GM12878 (cell line): ENCODE data around the gene HTR3E. TPM values are rescaled to one million over a fixed set of nuclear protein-coding genes. Genes with fewer than 3 reads are reported as not detected.

ENCODE experiments used
- ATAC-seq: fragments of 200-7000 bp; cut with Tn5 transposase; 3 replicates; pipeline ENCODE4 v1.9.1; 2020; ENCODE audit warnings: mild to moderate bottlenecking, moderate library complexity
- BruUV-seq: library from RNA; stranded (reverse); fragments of 400-500 nt; replicated peaks from 2 replicates; lab custom pipeline; 2021; lab: Mats Ljungman, UMichigan
- CTCF ChIA-PET: fragments of 300-600 bp; sonication (Branson Sonifier 250); formaldehyde crosslinking; extraction: SDS; loops from one replicate; lab custom pipeline; 2021; ENCODE audit warnings: inconsistent platforms; lab: Yijun Ruan, JAX
- POLR2A ChIA-PET: fragments of 350-600 bp; formaldehyde crosslinking; extraction: SDS; loops from one replicate; lab custom pipeline; 2021; ENCODE audit warnings: inconsistent platforms; lab: Charles Lee
- RAD21 ChIA-PET: fragments of 300-600 bp; sonication (Branson Sonifier 250); formaldehyde crosslinking; loops from one replicate; lab custom pipeline; 2023; ENCODE audit warnings: antibody characterized with exemption; ENCODE audit not compliant: unreplicated experiment; lab: Charles Lee
- SMC1A ChIA-PET: fragments of 300-600 bp; sonication (Branson Sonifier 250); formaldehyde crosslinking; loops from one replicate; lab custom pipeline; 2023; ENCODE audit not compliant: unreplicated experiment, uncharacterized antibody; lab: Charles Lee
- DNase-seq: peaks from one replicate; pipeline ENCODE4 v3.0.0-alpha.2; 2011; ENCODE audit warnings: low read depth, low spot score
- FAIRE-seq: peaks from 3 replicates; lab custom pipeline; 2011; peaks lifted over from hg19 to GRCh38; lab: Jason Lieb, UNC
- H2AFZ ChIP-seq: 2 replicates; pipeline ENCODE4 v1.6.0; 2011; ENCODE audit warnings: low read depth, low read length, control low read depth; ENCODE audit not compliant: control insufficient read depth
- H3K27ac ChIP-seq: 2 replicates; pipeline ENCODE4 v1.5.1; 2011; ENCODE audit warnings: control low read depth; ENCODE audit not compliant: control insufficient read depth, insufficient read depth
- H3K27me3 ChIP-seq, 2 experiments: replicated peaks in 1 of 2; 2 replicates each; pipeline versions ENCODE4 v1.6.0 to v1.6.1; 2011; ENCODE audit warnings: low read length in 1 of 2; ENCODE audit not compliant: control insufficient read depth in 2 of 2, insufficient read depth in 2 of 2
- H3K36me3 ChIP-seq, 2 experiments: 2 replicates each; pipeline ENCODE4 v1.5.1; 2011; ENCODE audit warnings: low read length in 1 of 2; ENCODE audit not compliant: control insufficient read depth in 2 of 2, insufficient read depth in 2 of 2
- H3K4me1 ChIP-seq: 2 replicates; pipeline ENCODE4 v1.6.1; 2011; ENCODE audit warnings: mild to moderate bottlenecking, low read length, moderate library complexity, mixed read lengths; ENCODE audit not compliant: control insufficient read depth, insufficient read depth
- H3K4me2 ChIP-seq: 2 replicates; pipeline ENCODE4 v1.6.0; 2011; ENCODE audit warnings: control low read depth; ENCODE audit not compliant: control insufficient read depth, insufficient read depth
- H3K4me3 ChIP-seq: fragments of 200-600 bp; sonication (generic); 2 replicates; pipeline ENCODE4 v1.5.1; 2016
- H3K79me2 ChIP-seq: 2 replicates; pipeline ENCODE4 v1.6.0; 2011; ENCODE audit warnings: low read length; ENCODE audit not compliant: control insufficient read depth, insufficient read depth
- H3K9ac ChIP-seq: 2 replicates; pipeline ENCODE4 v1.8.0; 2011; ENCODE audit warnings: low read length, control low read depth, mixed read lengths; ENCODE audit not compliant: control insufficient read depth, insufficient read depth
- H3K9me3 ChIP-seq: replicated peaks from 3 replicates; pipeline ENCODE4 v1.5.1; 2011; ENCODE audit warnings: mild to moderate bottlenecking, low read length; ENCODE audit not compliant: control insufficient read depth, insufficient read depth
- H4K20me1 ChIP-seq: 2 replicates; pipeline ENCODE4 v1.6.0; 2011; ENCODE audit not compliant: control insufficient read depth, insufficient read depth
- CBFB ChIP-seq: IDR thresholded peaks from 2 replicates; pipeline ENCODE4 v1.6.1; 2016; ENCODE audit warnings: antibody characterized with exemption, low read depth
- FOS ChIP-seq: IDR thresholded peaks from 3 replicates; pipeline ENCODE4 v1.6.1; 2011; ENCODE audit warnings: borderline replicate concordance; ENCODE audit not compliant: insufficient read length; ENCODE audit errors: extremely low read depth
- FOXM1 ChIP-seq: IDR thresholded peaks from 2 replicates; pipeline ENCODE4 v1.6.1; 2012; ENCODE audit warnings: low read depth, mild to moderate bottlenecking, inconsistent platforms, low read length, moderate library complexity
- IKZF2 ChIP-seq, 2 experiments: fragments of 450-650 bp; IDR thresholded peaks; 2 replicates each; pipeline ENCODE4 v1.6.1; 2017; ENCODE audit warnings: mild to moderate bottlenecking in 2 of 2, moderate library complexity in 2 of 2
- MEF2B ChIP-seq: fragments of 450-650 bp; IDR thresholded peaks from 2 replicates; pipeline ENCODE4 v1.6.1; 2018; ENCODE audit warnings: mild to moderate bottlenecking, moderate library complexity; ENCODE audit not compliant: partially characterized antibody, poor library complexity, severe bottlenecking
- MYC ChIP-seq: IDR thresholded peaks from 2 replicates; pipeline ENCODE4 v1.6.1; 2011; ENCODE audit warnings: mild to moderate bottlenecking, low read length, moderate library complexity, inconsistent platforms; ENCODE audit not compliant: insufficient read depth, insufficient replicate concordance, insufficient read length, severe bottlenecking
- NRF1 ChIP-seq: conservative IDR thresholded peaks from 2 replicates; pipeline ENCODE4 v1.6.1; 2011; ENCODE audit warnings: mild to moderate bottlenecking, low read depth, low read length, improper control_type of control experiment
- POLR2AphosphoS2 ChIP-seq: IDR thresholded peaks from 2 replicates; pipeline ENCODE4 v1.6.1; 2011; ENCODE audit warnings: low read depth, mild to moderate bottlenecking, low read length, improper control_type of control experiment, moderate library complexity
- ZNF592 ChIP-seq: fragments of 450-650 bp; IDR thresholded peaks from 2 replicates; pipeline ENCODE4 v1.6.1; 2017; ENCODE audit warnings: mild to moderate bottlenecking, moderate library complexity
- WGBS: methylation state at CpG from one replicate; pipeline ENCODE4 v1.1.6; 2016; ENCODE audit warnings: low lambda C conversion rate; ENCODE audit not compliant: insufficient replicate concordance, insufficient coverage; ENCODE audit errors: missing lambda C conversion rate; 5-methylcytosine and 5-hydroxymethylcytosine counted together
- in situ Hi-C: fragments of 300-500 bp; cut with MboI; formaldehyde crosslinking; loops from 9 replicates; pipeline ENCODE4 v1.14.3; 2018; ENCODE audit warnings: mixed read lengths
- intact Hi-C: fragments of 100-400 bp; cut with micrococcal nuclease; formaldehyde crosslinking; loops from one replicate; pipeline ENCODE4 v1.14.2; 2022; ENCODE audit not compliant: unreplicated experiment
- polyA plus RNA-seq, 11 experiments: library from polyadenylated mRNA; depleted of rRNA in 4 of 11; unstranded in 6 of 11; stranded (reverse) in 5 of 11; fragments of >200 nt; fragmentation: Nextera tagmentation in 4 of 11; fragmentation: Illumina TruSeq in 1 of 11; extraction: Ambion mirVana in 4 of 11; extraction: Trizol in 1 of 11; gene quantifications; 1 replicate in 1 of 11; 2 replicates in 10 of 11; pipeline versions ENCODE4 v1.2.1 to v1.2.3, GENCODE V29; 2011 to 2016; ENCODE audit warnings: inconsistent platforms in 2 of 11, missing spikeins in 2 of 11, low read depth in 1 of 11
- total RNA-seq, 4 experiments: library from RNA; depleted of rRNA in 3 of 4; stranded (reverse); fragments of >200 nt in 3 of 4; fragmentation: Illumina TruSeq in 1 of 4; extraction: Trizol in 1 of 4; gene quantifications; 2 replicates each; pipeline versions ENCODE4 v1.2.1 to v1.2.3, GENCODE V29; 2013 to 2021
- TF ChIP-seq, protein P1 (sequence below): fragments of 450-650 bp; IDR thresholded peaks from 2 replicates; pipeline ENCODE4 v1.6.1; 2017; ENCODE audit warnings: low read depth, mild to moderate bottlenecking, moderate library complexity
- TF ChIP-seq, protein P2 (sequence below): fragments of 450-650 bp; IDR thresholded peaks from 2 replicates; pipeline ENCODE4 v1.6.1; 2017; ENCODE audit warnings: borderline replicate concordance
- TF ChIP-seq, protein P3 (sequence below): fragments of 450-650 bp; IDR thresholded peaks from 2 replicates; pipeline ENCODE4 v1.6.1; 2017; ENCODE audit warnings: mild to moderate bottlenecking

HTR3E gene
- total and polyA plus RNA-seq, 10 of the 15 experiments (the other 5 are each of a cell fraction or from before 2014, with no cell fraction given), result not detected

- TF ChIP-seq, protein P1, sequence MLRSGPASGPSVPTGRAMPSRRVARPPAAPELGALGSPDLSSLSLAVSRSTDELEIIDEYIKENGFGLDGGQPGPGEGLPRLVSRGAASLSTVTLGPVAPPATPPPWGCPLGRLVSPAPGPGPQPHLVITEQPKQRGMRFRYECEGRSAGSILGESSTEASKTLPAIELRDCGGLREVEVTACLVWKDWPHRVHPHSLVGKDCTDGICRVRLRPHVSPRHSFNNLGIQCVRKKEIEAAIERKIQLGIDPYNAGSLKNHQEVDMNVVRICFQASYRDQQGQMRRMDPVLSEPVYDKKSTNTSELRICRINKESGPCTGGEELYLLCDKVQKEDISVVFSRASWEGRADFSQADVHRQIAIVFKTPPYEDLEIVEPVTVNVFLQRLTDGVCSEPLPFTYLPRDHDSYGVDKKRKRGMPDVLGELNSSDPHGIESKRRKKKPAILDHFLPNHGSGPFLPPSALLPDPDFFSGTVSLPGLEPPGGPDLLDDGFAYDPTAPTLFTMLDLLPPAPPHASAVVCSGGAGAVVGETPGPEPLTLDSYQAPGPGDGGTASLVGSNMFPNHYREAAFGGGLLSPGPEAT, result no peak
- no peak for TF ChIP-seq POLR2AphosphoS2
- TF ChIP-seq NRF1, result no peak
- no peak for TF ChIP-seq FOXM1
- 0 out of 4 replicates have a peak, but pooled peaks of 1 of the 2 experiments have one; percentile 11 for TF ChIP-seq IKZF2 (IDR thresholded peaks at IDR 0.05)
Observed at GRCh38 chr3:184143327-184143726, 46.5 kb downstream of the HTR3E start (continued).

GRCh38 chr3:184144505-184144904, 47.6 kb downstream of the HTR3E start:
- ATAC-seq, result no peak
- intact Hi-C loops (no loop called here), in situ Hi-C loops (no loop called here)
- Histone ChIP-seq H3K27me3 (no peaks in the 10 kb centered on the region), H3K4me1 (no peaks in the 10 kb centered on the region; the same call in 1 of the 2 replicates), H3K79me2 (no peaks in the 10 kb centered on the region), H3K9ac (no peak overlapping the region), H3K4me2 (no peak overlapping the region), H4K20me1 (no peaks in the 10 kb centered on the region), H2AFZ (no peak overlapping the region), H3K27ac (no peak overlapping the region), H3K9me3 (no peaks in the 10 kb centered on the region), H3K36me3 (peaks cover 27 to 34% of the 10 kb centered on the region in 2 experiments), H3K4me3 (no peak overlapping the region)
- ChIA-PET POLR2A (interaction anchor here (1.1 kb wide), 1 partner anchor 11 kb away, joined by 3 read pairs; no protein-coding TSS in a partner anchor), RAD21 (interaction anchor here (0.6 to 1.6 kb wide), 3 partner anchors 29 to 84 kb away, joined by 3 to 5 read pairs (median 3); no protein-coding TSS in a partner anchor), CTCF (interaction anchor here (0.6 to 2.0 kb wide), 8 partner anchors 10 to 742 kb away, joined by 3 to 5 read pairs (median 4); partner anchors contain the start of genes EEF1AKMT4 and EIF2B5), SMC1A (interaction anchor here (0.8 to 1.2 kb wide), 3 partner anchors 9 to 249 kb away, joined by 3 to 5 read pairs (median 3); partner anchors contain the start of gene ABCF3)
- BruUV-seq, result no TSS peak
- no peak for FAIRE-seq
- 96% methylated on average over 5 of the region's 5 CpGs for WGBS
- no peak for DNase-seq
- TF ChIP-seq FOS, result no peak
- no peak for TF ChIP-seq ZNF592
- TF ChIP-seq MEF2B, result no peak
- no peak for TF ChIP-seq MYC
- no peak for TF ChIP-seq CBFB
- TF ChIP-seq, protein P2, sequence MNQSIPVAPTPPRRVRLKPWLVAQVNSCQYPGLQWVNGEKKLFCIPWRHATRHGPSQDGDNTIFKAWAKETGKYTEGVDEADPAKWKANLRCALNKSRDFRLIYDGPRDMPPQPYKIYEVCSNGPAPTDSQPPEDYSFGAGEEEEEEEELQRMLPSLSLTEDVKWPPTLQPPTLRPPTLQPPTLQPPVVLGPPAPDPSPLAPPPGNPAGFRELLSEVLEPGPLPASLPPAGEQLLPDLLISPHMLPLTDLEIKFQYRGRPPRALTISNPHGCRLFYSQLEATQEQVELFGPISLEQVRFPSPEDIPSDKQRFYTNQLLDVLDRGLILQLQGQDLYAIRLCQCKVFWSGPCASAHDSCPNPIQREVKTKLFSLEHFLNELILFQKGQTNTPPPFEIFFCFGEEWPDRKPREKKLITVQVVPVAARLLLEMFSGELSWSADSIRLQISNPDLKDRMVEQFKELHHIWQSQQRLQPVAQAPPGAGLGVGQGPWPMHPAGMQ, result no peak
- TF ChIP-seq, protein P3, sequence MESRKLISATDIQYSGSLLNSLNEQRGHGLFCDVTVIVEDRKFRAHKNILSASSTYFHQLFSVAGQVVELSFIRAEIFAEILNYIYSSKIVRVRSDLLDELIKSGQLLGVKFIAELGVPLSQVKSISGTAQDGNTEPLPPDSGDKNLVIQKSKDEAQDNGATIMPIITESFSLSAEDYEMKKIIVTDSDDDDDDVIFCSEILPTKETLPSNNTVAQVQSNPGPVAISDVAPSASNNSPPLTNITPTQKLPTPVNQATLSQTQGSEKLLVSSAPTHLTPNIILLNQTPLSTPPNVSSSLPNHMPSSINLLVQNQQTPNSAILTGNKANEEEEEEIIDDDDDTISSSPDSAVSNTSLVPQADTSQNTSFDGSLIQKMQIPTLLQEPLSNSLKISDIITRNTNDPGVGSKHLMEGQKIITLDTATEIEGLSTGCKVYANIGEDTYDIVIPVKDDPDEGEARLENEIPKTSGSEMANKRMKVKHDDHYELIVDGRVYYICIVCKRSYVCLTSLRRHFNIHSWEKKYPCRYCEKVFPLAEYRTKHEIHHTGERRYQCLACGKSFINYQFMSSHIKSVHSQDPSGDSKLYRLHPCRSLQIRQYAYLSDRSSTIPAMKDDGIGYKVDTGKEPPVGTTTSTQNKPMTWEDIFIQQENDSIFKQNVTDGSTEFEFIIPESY, result no peak
